Kidney (tissue), 14 donors: ENCODE data around the gene CEMIP. TPM values are rescaled to one million over a fixed set of nuclear protein-coding genes. Genes with fewer than 3 reads are reported as not detected.

Experiments
- DNase-seq, 5 donors: peaks; one replicate each; pipeline ENCODE4 v3.0.0-alpha.2; 2013 to 2020
- FAIRE-seq: peaks from 2 replicates; lab custom pipeline; 2012; peaks lifted over from hg19 to GRCh38; lab: Jason Lieb, UNC
- H3K27ac ChIP-seq, 2 donors: one replicate each; pipeline ENCODE4 v1.7.0; 2013; ENCODE audit warnings: low read depth in 2 of 2, low read length in 2 of 2, inconsistent platforms in 1 of 2
- H3K27me3 ChIP-seq: one replicate; pipeline ENCODE4 v1.7.1; 2013; ENCODE audit warnings: low read length, inconsistent platforms; ENCODE audit not compliant: control insufficient read depth, insufficient read depth
- H3K36me3 ChIP-seq, 3 donors: one replicate each; pipeline versions ENCODE4 v1.7.0 to v1.7.1; 2013; ENCODE audit warnings: low read length in 3 of 3, control low read depth in 1 of 3, inconsistent platforms in 1 of 3; ENCODE audit not compliant: insufficient read depth in 3 of 3, control insufficient read depth in 2 of 3
- H3K4me1 ChIP-seq, 3 donors: one replicate each; pipeline versions ENCODE4 v1.7.0 to v1.7.1; 2013; ENCODE audit warnings: low read length in 3 of 3, inconsistent platforms in 1 of 3, low read depth in 1 of 3; ENCODE audit not compliant: control insufficient read depth in 2 of 3, insufficient read depth in 2 of 3
- H3K4me3 ChIP-seq, 3 donors: one replicate each; pipeline versions ENCODE4 v1.7.0 to v1.8.1; 2013; ENCODE audit warnings: low read length in 3 of 3, control low read depth in 1 of 3, inconsistent platforms in 1 of 3
- H3K9ac ChIP-seq, 3 donors: one replicate each; pipeline versions ENCODE4 v1.7.0 to v1.7.1; 2013; ENCODE audit warnings: low read length in 3 of 3, control low read depth in 1 of 3, inconsistent platforms in 1 of 3
- H3K9me3 ChIP-seq, 3 donors: one replicate each; pipeline versions ENCODE4 v1.7.0 to v1.7.1; 2013; ENCODE audit warnings: low read length in 3 of 3, control low read depth in 1 of 3, inconsistent platforms in 1 of 3; ENCODE audit not compliant: control insufficient read depth in 2 of 3, insufficient read depth in 1 of 3
- CTCF ChIP-seq: IDR thresholded peaks from 3 replicates; pipeline ENCODE4 v1.5.1; 2012; ENCODE audit warnings: mild to moderate bottlenecking, moderate library complexity, borderline replicate concordance; ENCODE audit not compliant: insufficient read depth; ENCODE audit errors: extremely low read depth
- intact Hi-C: fragments of 100-400 bp; cut with DNase I; formaldehyde crosslinking; loops from one replicate; pipeline ENCODE4 v1.11.1; 2022
- polyA plus RNA-seq: library from polyadenylated mRNA; stranded (reverse); fragments of 350-450 nt; fragmentation: Illumina TruSeq; extraction: RNeasy Lipid Tissue Mini Kit (QIAGEN cat#74804); gene quantifications from one replicate; pipeline ENCODE4 v1.2.3, GENCODE V29; 2014; ENCODE audit warnings: low read depth, low replicate concordance; ENCODE audit not compliant: insufficient read depth
- total RNA-seq: library from RNA; stranded (reverse); fragmentation: NEBNext Ultra II Directional; extraction: Animal tissue kit (Norgen Biotek cat#: 25700); gene quantifications from one replicate; pipeline ENCODE4 v1.2.1, GENCODE V29; 2021
- donor health status: control.
- donor health status: control.
- donor health status: control.
- donor health status: control.
- donor health status: control.
- donor health status: DM: yes; HTN: yes; CAD: no.
- donor health status: Normal renal cell carcinoma (clear cell type).

The CEMIP gene
- total and polyA plus RNA-seq, 2 donors from 2014 or later, result 0.11 to 0.57 TPM

DNA sequence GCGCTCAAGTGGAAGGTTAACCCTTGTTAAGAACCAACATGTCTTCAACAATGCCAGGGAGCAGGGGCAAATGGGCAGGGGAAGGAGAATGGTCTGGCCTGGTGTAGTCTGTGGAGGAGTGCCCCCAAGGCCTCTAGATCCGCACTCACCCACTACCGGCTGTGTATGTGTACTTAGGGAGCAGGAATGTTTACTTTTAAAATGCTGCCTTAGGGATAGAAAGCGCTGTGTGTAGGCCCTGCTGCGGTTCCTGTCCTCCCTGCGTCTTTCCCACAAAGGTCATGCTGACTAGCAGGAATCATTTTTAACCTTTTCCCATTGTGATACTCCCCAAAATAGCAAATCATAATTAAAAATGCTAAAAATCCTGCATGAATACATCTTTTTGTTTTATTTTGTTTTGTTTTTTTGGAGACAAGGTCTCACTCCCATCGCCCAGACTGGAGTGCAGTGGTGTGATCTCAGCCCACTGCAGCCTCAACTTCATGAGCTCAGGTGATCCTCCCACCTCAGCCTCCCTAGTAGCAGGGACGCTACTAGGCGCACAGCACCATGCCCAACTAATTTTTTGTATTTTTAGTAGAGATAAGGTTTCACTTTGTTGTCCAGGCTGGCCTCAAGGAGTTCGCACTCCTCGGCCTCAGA, 35.9 kb upstream of the CEMIP start:
- H3K9me3 ChIP-seq, result no peaks in the 10 kb centered on the region
- DNase-seq (no peak), FAIRE-seq (no peak)
- intact Hi-C loops, result no loop called here
- H3K27me3 ChIP-seq, result no peaks in the 10 kb centered on the region
- H3K4me1 ChIP-seq, result peaks cover 0 to 3% (median 0%) of the 10 kb centered on the region in 3 donors
- no peak overlapping the region for H3K4me3 ChIP-seq
- H3K9ac ChIP-seq, result peak overlapping the region in 1 of 3 donors; percentile 3
- H3K27ac ChIP-seq, result no peak overlapping the region
- TF ChIP-seq CTCF, result no peak
- H3K36me3 ChIP-seq, result no peaks in the 10 kb centered on the region

DNA sequence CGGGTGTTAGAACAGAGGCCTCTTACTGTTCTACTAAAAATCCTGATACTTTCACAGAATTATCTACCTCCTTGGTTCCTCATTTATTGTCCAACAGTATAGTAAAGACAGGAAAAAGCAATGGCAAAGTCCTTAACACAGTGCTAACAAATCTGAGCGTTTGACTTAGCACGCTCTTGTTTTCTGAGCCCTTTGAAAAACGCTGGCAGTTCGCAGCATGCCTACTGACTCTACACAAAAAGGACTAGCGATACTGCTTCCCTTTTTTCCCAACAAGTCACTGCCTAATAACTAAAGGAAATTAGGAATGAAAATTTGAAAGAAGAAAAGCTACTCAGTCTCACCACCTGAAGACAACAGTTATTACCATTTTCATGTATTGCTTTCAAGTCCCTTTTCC, 34.8 kb upstream of the CEMIP start:
- no peaks in the 10 kb centered on the region for H3K9me3 ChIP-seq
- no peaks in the 10 kb centered on the region for H3K27me3 ChIP-seq
- DNase-seq (no peak), FAIRE-seq (no peak)
- no peaks in the 10 kb centered on the region for H3K36me3 ChIP-seq
- no peak overlapping the region for H3K9ac ChIP-seq
- no peak for TF ChIP-seq CTCF
- H3K4me1 ChIP-seq, result peaks cover 0 to 3% (median 0%) of the 10 kb centered on the region in 3 donors
- H3K27ac ChIP-seq, result no peak overlapping the region
- H3K4me3 ChIP-seq, result no peak overlapping the region
- intact Hi-C loops, result no loop called here

GRCh38 chr15:80744826-80745225, 34.3 kb upstream of the CEMIP start:
- Histone ChIP-seq H3K27me3 (no peaks in the 10 kb centered on the region), H3K9ac (no peak overlapping the region), H3K4me3 (no peak overlapping the region), H3K9me3 (no peaks in the 10 kb centered on the region), H3K27ac (no peak overlapping the region), H3K4me1 (peaks cover 0 to 3% (median 0%) of the 10 kb centered on the region in 3 donors), H3K36me3 (no peaks in the 10 kb centered on the region)
- FAIRE-seq (no peak), DNase-seq (peak in 1 of 5 donors; percentile 48)
- no peak for TF ChIP-seq CTCF
- intact Hi-C loops, result no loop called here

DNA sequence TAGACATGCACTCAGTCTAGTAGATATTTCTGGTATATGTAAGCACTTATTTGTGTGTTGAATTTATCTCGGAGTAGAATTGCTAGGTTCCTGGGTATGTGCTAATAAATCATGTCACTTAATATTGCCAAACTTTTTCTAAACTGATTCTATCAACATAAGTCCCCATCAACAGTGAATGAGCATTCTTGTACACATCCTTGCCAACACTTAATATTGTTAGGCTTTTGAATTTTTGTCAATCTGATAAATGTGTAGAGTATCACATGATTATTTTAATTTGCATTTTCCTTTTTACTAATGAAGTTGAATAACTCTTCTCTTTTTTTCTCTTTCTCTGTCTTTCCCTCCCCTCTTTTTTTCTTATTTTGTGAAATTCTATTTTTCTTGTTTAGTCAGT, 33.3 kb upstream of the CEMIP start:
- no peak for DNase-seq
- FAIRE-seq, result no peak
- Histone ChIP-seq H3K27ac (no peak overlapping the region), H3K36me3 (no peaks in the 10 kb centered on the region), H3K9me3 (no peaks in the 10 kb centered on the region), H3K9ac (no peak overlapping the region), H3K4me1 (peaks cover 0 to 3% (median 0%) of the 10 kb centered on the region in 3 donors), H3K27me3 (no peaks in the 10 kb centered on the region), H3K4me3 (no peak overlapping the region)
- intact Hi-C loops, result no loop called here
- TF ChIP-seq CTCF, result no peak
